CD14-positive monocyte (primary cell): ENCODE results near the gene POLDIP2. TPM values are rescaled to one million over a fixed set of nuclear protein-coding genes. Genes with fewer than 3 reads are reported as not detected.
A peak's percentile ranks its signal among the peaks of the same experiment; 100 is the strongest.

ENCODE experiments used
- DNase-seq, 3 donors: peaks; one replicate each; pipeline ENCODE4 v3.0.0-alpha.2; 2011 to 2022
- H2AFZ ChIP-seq: 2 replicates; pipeline ENCODE4 v1.6.0; 2012; ENCODE audit warnings: mild to moderate bottlenecking, low read depth, low read length, inconsistent platforms; ENCODE audit not compliant: insufficient read depth, poor library complexity, severe bottlenecking
- H3K27ac ChIP-seq, 2 donors: 1 replicate in 1 of 2; 2 replicates in 1 of 2; pipeline ENCODE4 v1.5.1; 2012 to 2013; ENCODE audit warnings: low read length in 2 of 2, control low read depth in 1 of 2, inconsistent platforms in 1 of 2, low read depth in 1 of 2, mild to moderate bottlenecking in 1 of 2
- H3K27me3 ChIP-seq, 2 donors: one replicate each; pipeline versions ENCODE4 v1.6.0 to v1.6.1; 2011 to 2013; ENCODE audit warnings: low read length in 2 of 2; ENCODE audit not compliant: control insufficient read depth in 2 of 2, insufficient read depth in 2 of 2
- H3K36me3 ChIP-seq, 2 donors: replicated peaks in 1 of 2; 1 replicate in 1 of 2; 2 replicates in 1 of 2; pipeline versions ENCODE4 v1.5.1 to v1.6.1; 2012 to 2013; ENCODE audit warnings: low read length in 2 of 2, control low read depth in 1 of 2, inconsistent platforms in 1 of 2, mild to moderate bottlenecking in 1 of 2; ENCODE audit not compliant: insufficient read depth in 2 of 2, control insufficient read depth in 1 of 2
- H3K4me1 ChIP-seq, 2 donors: 1 replicate in 1 of 2; 2 replicates in 1 of 2; pipeline versions ENCODE4 v1.5.1 to v1.6.1; 2012 to 2013; ENCODE audit warnings: low read length in 2 of 2, control low read depth in 1 of 2, inconsistent platforms in 1 of 2, mild to moderate bottlenecking in 1 of 2, moderate library complexity in 1 of 2; ENCODE audit not compliant: insufficient read depth in 2 of 2, control insufficient read depth in 1 of 2
- H3K4me2 ChIP-seq: replicated peaks from 2 replicates; pipeline ENCODE3; 2012; ENCODE audit warnings: low read length, moderate library complexity, mild to moderate bottlenecking; ENCODE audit not compliant: poor library complexity, severe bottlenecking; ENCODE audit errors: extremely low read depth
- H3K4me3 ChIP-seq, 3 experiments: fragments of 200-600 bp in 1 of 3; sonication (generic) in 1 of 3; replicated peaks in 1 of 3; 1 replicate in 2 of 3; 2 replicates in 1 of 3; pipeline ENCODE4 v1.5.1; 2011 to 2013; ENCODE audit warnings: low read length in 3 of 3, mild to moderate bottlenecking in 3 of 3, control low read depth in 2 of 3, low read depth in 2 of 3, inconsistent platforms in 1 of 3, moderate library complexity in 1 of 3
- H3K79me2 ChIP-seq: 2 replicates; pipeline ENCODE4 v1.6.0; 2012; ENCODE audit warnings: mild to moderate bottlenecking, control low read depth, inconsistent platforms, low read length, moderate library complexity; ENCODE audit not compliant: insufficient read depth
- H3K9ac ChIP-seq: 2 replicates; pipeline ENCODE4 v1.6.0; 2017; ENCODE audit warnings: low read length, mild to moderate bottlenecking; ENCODE audit not compliant: insufficient read depth, poor library complexity, severe bottlenecking
- H3K9me3 ChIP-seq, 2 donors: replicated peaks in 1 of 2; 1 replicate in 1 of 2; 2 replicates in 1 of 2; pipeline versions ENCODE4 v1.5.1 to v1.6.1; 2012 to 2013; ENCODE audit warnings: low read length in 2 of 2, control low read depth in 1 of 2; ENCODE audit not compliant: control insufficient read depth in 1 of 2, insufficient read depth in 1 of 2
- H4K20me1 ChIP-seq: 2 replicates; pipeline ENCODE4 v1.6.0; 2012; ENCODE audit warnings: mild to moderate bottlenecking, low read length, control low read depth, moderate library complexity; ENCODE audit not compliant: insufficient read depth
- H3K27ac Mint-ChIP-seq, 7 donors: one replicate each; pipeline ENCODE4 v1.8.0; 2020; ENCODE audit warnings: mild to moderate bottlenecking in 7 of 7, mixed read lengths in 7 of 7, moderate library complexity in 6 of 7, inconsistent platforms in 2 of 7
- H3K27me3 Mint-ChIP-seq, 3 donors: one replicate each; pipeline ENCODE4 v1.8.0; 2021 to 2022; ENCODE audit warnings: low read depth in 3 of 3, mild to moderate bottlenecking in 3 of 3, mixed read lengths in 3 of 3, moderate library complexity in 3 of 3, inconsistent platforms in 1 of 3
- H3K36me3 Mint-ChIP-seq, 2 donors: one replicate each; pipeline ENCODE4 v1.8.0; 2020; ENCODE audit warnings: mixed read lengths in 2 of 2, inconsistent platforms in 1 of 2, mild to moderate bottlenecking in 1 of 2
- H3K4me1 Mint-ChIP-seq: one replicate; pipeline ENCODE4 v1.8.0; 2020; ENCODE audit warnings: mild to moderate bottlenecking, mixed read lengths
- H3K4me3 Mint-ChIP-seq, 2 donors: one replicate each; pipeline ENCODE4 v1.8.0; 2020; ENCODE audit warnings: mild to moderate bottlenecking in 2 of 2, mixed read lengths in 2 of 2, moderate library complexity in 1 of 2
- H3K9me3 Mint-ChIP-seq, 7 donors: one replicate each; pipeline ENCODE4 v1.8.0; 2020 to 2022; ENCODE audit warnings: mixed read lengths in 7 of 7, mild to moderate bottlenecking in 6 of 7, moderate library complexity in 6 of 7, inconsistent platforms in 2 of 7
- WGBS: methylation state at CpG from one replicate; pipeline ENCODE4 v1.1.5; 2013; ENCODE audit warnings: missing lambda C conversion rate; ENCODE audit not compliant: insufficient coverage; 5-methylcytosine and 5-hydroxymethylcytosine counted together
- intact Hi-C, 2 donors: fragments of 100-400 bp; cut with micrococcal nuclease; formaldehyde crosslinking; loops; one replicate each; pipeline versions ENCODE4 v1.15.0 to v1.15.1; 2023
- polyA plus RNA-seq, 3 donors: library from polyadenylated mRNA; depleted of rRNA in 1 of 3; unstranded in 2 of 3; stranded (reverse) in 1 of 3; fragments of 300-500 nt in 2 of 3; fragments of >200 nt in 1 of 3; fragmentation: Illumina TruSeq in 2 of 3; gene quantifications; 1 replicate in 2 of 3; 2 replicates in 1 of 3; pipeline ENCODE4 v1.2.3, GENCODE V29; 2012 to 2021
- TF ChIP-seq, protein P1 (sequence below): fragments of 200-600 bp; IDR thresholded peaks from one replicate; pipeline ENCODE4 v1.8.0; 2022; ENCODE audit warnings: antibody characterized with exemption, mild to moderate bottlenecking

Gene POLDIP2
- polyA plus RNA-seq, 3 donors = 31.5 to 76.9 (median 72.4) TPM

DNA sequence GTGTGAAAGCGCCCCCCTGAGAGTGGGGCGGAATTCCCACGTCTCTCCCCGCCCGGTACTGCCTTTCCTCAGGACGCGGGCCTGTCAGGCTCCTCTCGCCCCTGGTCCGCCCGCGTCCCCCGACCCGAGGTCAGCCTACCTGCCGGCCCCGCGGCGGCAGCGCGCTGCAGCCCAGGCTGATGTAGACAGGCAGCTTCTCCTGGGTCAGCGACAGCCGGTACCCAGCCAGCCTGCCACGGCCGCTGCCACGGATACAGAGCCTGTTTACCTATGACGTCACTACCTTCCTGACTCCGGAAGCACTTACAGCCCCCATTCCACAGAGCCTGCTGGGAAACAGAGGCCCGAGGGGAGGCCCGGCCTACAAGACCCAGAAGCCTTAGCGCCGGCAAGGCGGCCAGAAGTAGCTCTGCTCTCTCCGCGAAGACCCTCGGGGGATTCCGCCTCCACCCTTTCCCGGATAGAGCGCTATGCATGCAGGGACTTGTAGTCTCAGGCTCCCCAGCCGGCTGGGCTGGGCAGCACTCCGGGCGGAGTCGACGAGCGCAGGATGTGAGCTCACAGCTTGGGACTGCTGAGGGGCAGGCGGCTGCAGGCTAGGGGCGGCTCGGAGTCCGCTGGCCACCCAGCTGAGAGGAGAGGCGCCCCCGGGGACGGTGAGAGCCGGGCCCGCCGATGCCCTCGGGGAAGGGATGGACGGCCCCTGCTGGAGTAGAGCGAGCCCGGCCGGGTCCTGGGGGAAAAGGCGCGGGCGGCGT is 21.9 kb downstream of the POLDIP2 start, which contains the start of the genes IFT20 and TNFAIP1:
Gene IFT20, minus strand, starts transcription at position 272 of the 758 bp plus-strand sequence. CDS start 3,487 bp downstream, outside the sequence.
Gene TNFAIP1, plus strand, starts transcription at position 561 of the 758 bp plus-strand sequence. CDS start 3,761 bp downstream, outside the sequence.
- Histone ChIP-seq H3K9ac (peak within 1 kb of the TSS; percentile 83), H2AFZ (peak within 1 kb of the TSS; percentile 94), H3K36me3 (peaks cover 20 to 31% of the 10 kb centered on the region in 2 donors), H3K9me3 (no peaks in the 10 kb centered on the region), H4K20me1 (peaks cover 13% of the 10 kb centered on the region), H3K27ac (peak within 1 kb of the TSS; percentile 57 to 96), H3K4me1 (peaks cover 31 to 36% of the 10 kb centered on the region in 2 donors), H3K27me3 (no peaks in the 10 kb centered on the region), H3K4me3 (peak within 1 kb of the TSS; percentile 62 to 93 (median 76)), H3K79me2 (peaks cover 71% of the 10 kb centered on the region), H3K4me2 (peak within 1 kb of the TSS; percentile 96)
- under 1% methylated on average over 62 of the region's 62 CpGs for WGBS
- peak within 1 kb of the TSS; percentile 93 to 96 for H3K4me3 Mint-ChIP-seq
- H3K27ac Mint-ChIP-seq = peak within 1 kb of the TSS; percentile 92 to 98 (median 96)
- TF ChIP-seq, protein P1, sequence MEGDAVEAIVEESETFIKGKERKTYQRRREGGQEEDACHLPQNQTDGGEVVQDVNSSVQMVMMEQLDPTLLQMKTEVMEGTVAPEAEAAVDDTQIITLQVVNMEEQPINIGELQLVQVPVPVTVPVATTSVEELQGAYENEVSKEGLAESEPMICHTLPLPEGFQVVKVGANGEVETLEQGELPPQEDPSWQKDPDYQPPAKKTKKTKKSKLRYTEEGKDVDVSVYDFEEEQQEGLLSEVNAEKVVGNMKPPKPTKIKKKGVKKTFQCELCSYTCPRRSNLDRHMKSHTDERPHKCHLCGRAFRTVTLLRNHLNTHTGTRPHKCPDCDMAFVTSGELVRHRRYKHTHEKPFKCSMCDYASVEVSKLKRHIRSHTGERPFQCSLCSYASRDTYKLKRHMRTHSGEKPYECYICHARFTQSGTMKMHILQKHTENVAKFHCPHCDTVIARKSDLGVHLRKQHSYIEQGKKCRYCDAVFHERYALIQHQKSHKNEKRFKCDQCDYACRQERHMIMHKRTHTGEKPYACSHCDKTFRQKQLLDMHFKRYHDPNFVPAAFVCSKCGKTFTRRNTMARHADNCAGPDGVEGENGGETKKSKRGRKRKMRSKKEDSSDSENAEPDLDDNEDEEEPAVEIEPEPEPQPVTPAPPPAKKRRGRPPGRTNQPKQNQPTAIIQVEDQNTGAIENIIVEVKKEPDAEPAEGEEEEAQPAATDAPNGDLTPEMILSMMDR = no peak
- H3K36me3 Mint-ChIP-seq = peaks cover 34 to 35% of the 10 kb centered on the region in 2 donors
- no peaks in the 10 kb centered on the region for H3K9me3 Mint-ChIP-seq
- peak; percentile 99 to 100 (median 99) for DNase-seq
- peaks cover 0 to 1% (median 0%) of the 10 kb centered on the region in 3 donors for H3K27me3 Mint-ChIP-seq
- H3K4me1 Mint-ChIP-seq = peaks cover 40% of the 10 kb centered on the region
- intact Hi-C loops = loop anchor here (1.0 to 10.0 kb wide), 5 partner anchors 15 to 617 kb away; partner anchors contain the start of genes POLDIP2 (in 2 of the 2), ALDOC (in 1 of the 2), NLK (in 1 of the 2) and PHF12 (in 1 of the 2)

DNA sequence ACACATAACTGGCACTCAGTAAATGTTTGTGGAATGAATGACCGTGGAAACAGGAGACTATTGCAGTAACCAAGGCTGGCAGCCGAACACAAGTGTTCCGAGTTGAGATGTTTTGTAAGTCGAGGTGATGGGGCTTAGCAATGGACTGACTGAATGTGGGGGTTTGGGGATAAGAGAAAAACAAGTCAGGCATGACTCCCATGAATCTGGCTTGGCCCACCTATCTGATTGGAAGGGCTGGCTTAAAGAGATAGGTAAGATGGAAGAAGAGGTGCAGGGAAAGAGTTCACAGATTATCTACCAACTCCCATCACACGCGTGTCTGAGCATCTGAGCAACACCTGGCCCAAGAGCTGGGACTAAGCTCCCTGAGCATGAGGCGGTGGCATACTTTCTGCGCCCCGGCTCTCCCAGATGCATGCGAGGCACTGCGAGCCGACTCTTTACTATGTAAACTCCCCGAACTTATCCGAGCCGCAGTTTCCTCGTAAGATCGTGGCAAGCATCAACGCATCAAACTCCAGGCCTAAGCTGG is 22.6 kb downstream of the POLDIP2 start:
- no peaks in the 10 kb centered on the region for H3K9me3 ChIP-seq
- H3K27me3 ChIP-seq = no peaks in the 10 kb centered on the region
- no peak for DNase-seq
- H3K9me3 Mint-ChIP-seq = no peaks in the 10 kb centered on the region
- peak overlapping the region; percentile 57 to 96 for H3K27ac ChIP-seq
- H3K9ac ChIP-seq = peak overlapping the region; percentile 83
- H3K4me3 ChIP-seq = peak overlapping the region; percentile 62 to 93 (median 76)
- peak overlapping the region; percentile 94 for H2AFZ ChIP-seq
- peak overlapping the region; percentile 93 to 95 for H3K4me3 Mint-ChIP-seq
- peaks cover 40% of the 10 kb centered on the region for H3K4me1 Mint-ChIP-seq
- peaks cover 31 to 35% of the 10 kb centered on the region in 2 donors for H3K36me3 Mint-ChIP-seq
- peaks cover 0 to 1% (median 0%) of the 10 kb centered on the region in 3 donors for H3K27me3 Mint-ChIP-seq
- H3K79me2 ChIP-seq = peaks cover 71% of the 10 kb centered on the region
- H3K4me1 ChIP-seq = peaks cover 31 to 36% of the 10 kb centered on the region in 2 donors
- TF ChIP-seq, protein P1 = no peak
- peak overlapping the region; percentile 92 to 98 (median 96) for H3K27ac Mint-ChIP-seq
- WGBS = 16% methylated on average over 13 of the region's 18 CpGs
- H3K4me2 ChIP-seq = peak overlapping the region; percentile 96
- peaks cover 12% of the 10 kb centered on the region for H4K20me1 ChIP-seq
- peaks cover 18 to 32% of the 10 kb centered on the region in 2 donors for H3K36me3 ChIP-seq
- intact Hi-C loops = loop anchor here (1.0 to 10.0 kb wide), 5 partner anchors 14 to 618 kb away; partner anchors contain the start of genes POLDIP2 (in 2 of the 2), ALDOC (in 1 of the 2), NLK (in 1 of the 2) and PHF12 (in 1 of the 2)
